Progenitor cell of endocrine pancreas (in vitro differentiated cells): ENCODE results near the gene TTC13. TPM values are rescaled to one million over a fixed set of nuclear protein-coding genes. Genes with fewer than 3 reads are reported as not detected.

Source experiments
- DNase-seq: peaks from one replicate; pipeline ENCODE4 v3.0.0; 2021; ENCODE audit warnings: low spot score; ENCODE audit not compliant: unreplicated experiment
- H3K27ac Mint-ChIP-seq: 2 replicates; pipeline ENCODE4 v1.8.0; 2021; ENCODE audit warnings: mild to moderate bottlenecking, moderate library complexity, mixed read lengths
- H3K27me3 Mint-ChIP-seq: 2 replicates; pipeline ENCODE4 v1.8.0; 2021; ENCODE audit warnings: mixed read lengths
- H3K36me3 Mint-ChIP-seq: 2 replicates; pipeline ENCODE4 v1.8.0; 2022; ENCODE audit warnings: mixed read lengths; ENCODE audit not compliant: insufficient read depth
- H3K4me1 Mint-ChIP-seq: 2 replicates; pipeline ENCODE4 v1.8.0; 2021; ENCODE audit warnings: low read depth, mixed read lengths
- H3K4me3 Mint-ChIP-seq: 2 replicates; pipeline ENCODE4 v1.8.0; 2021; ENCODE audit warnings: low read depth, mild to moderate bottlenecking, moderate library complexity, mixed read lengths
- H3K9me3 Mint-ChIP-seq: 2 replicates; pipeline ENCODE4 v1.8.0; 2021; ENCODE audit warnings: low read depth, mixed read lengths
- total RNA-seq: library from RNA; stranded (reverse); gene quantifications from 2 replicates; pipeline ENCODE4 v1.2.1, GENCODE V29; 2021
- TF ChIP-seq, protein P1 (sequence below): fragments of 200-600 bp; sonication (generic); IDR thresholded peaks from one replicate; pipeline ENCODE4 v1.5.0; 2021; ENCODE audit warnings: antibody characterized with exemption, mild to moderate bottlenecking; ENCODE audit not compliant: unreplicated experiment

TTC13 gene
- total RNA-seq, 1 donor from 2014 or later = 22.3 TPM

DNA sequence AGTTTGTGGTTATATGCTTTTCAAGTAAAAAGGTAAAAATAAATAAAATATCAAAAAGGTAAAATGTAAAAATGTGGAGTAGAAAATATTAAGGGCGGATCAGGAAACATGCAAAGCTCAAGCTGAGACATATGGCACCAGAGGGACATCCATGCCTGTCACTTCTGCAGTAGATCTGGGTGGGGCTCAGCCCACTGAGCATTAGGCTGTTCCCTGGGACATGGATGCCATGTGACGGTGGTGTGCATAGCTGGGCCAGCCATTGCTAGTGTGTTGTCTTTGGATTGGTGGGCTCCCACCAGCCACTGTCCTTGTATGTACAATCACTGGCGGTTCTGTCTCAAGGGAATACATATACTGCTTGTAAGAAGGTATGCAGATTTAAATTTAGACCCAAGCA lies 3.0 kb downstream of the TTC13 start:
- H3K4me3 Mint-ChIP-seq = no peak overlapping the region
- TF ChIP-seq, protein P1, sequence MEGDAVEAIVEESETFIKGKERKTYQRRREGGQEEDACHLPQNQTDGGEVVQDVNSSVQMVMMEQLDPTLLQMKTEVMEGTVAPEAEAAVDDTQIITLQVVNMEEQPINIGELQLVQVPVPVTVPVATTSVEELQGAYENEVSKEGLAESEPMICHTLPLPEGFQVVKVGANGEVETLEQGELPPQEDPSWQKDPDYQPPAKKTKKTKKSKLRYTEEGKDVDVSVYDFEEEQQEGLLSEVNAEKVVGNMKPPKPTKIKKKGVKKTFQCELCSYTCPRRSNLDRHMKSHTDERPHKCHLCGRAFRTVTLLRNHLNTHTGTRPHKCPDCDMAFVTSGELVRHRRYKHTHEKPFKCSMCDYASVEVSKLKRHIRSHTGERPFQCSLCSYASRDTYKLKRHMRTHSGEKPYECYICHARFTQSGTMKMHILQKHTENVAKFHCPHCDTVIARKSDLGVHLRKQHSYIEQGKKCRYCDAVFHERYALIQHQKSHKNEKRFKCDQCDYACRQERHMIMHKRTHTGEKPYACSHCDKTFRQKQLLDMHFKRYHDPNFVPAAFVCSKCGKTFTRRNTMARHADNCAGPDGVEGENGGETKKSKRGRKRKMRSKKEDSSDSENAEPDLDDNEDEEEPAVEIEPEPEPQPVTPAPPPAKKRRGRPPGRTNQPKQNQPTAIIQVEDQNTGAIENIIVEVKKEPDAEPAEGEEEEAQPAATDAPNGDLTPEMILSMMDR = no peak
- H3K4me1 Mint-ChIP-seq = peaks cover 34% of the 10 kb centered on the region
- no peaks in the 10 kb centered on the region for H3K27me3 Mint-ChIP-seq
- no peaks in the 10 kb centered on the region for H3K9me3 Mint-ChIP-seq
- H3K27ac Mint-ChIP-seq = no peak overlapping the region
- DNase-seq = no peak
- H3K36me3 Mint-ChIP-seq = peaks cover 1% of the 10 kb centered on the region

DNA sequence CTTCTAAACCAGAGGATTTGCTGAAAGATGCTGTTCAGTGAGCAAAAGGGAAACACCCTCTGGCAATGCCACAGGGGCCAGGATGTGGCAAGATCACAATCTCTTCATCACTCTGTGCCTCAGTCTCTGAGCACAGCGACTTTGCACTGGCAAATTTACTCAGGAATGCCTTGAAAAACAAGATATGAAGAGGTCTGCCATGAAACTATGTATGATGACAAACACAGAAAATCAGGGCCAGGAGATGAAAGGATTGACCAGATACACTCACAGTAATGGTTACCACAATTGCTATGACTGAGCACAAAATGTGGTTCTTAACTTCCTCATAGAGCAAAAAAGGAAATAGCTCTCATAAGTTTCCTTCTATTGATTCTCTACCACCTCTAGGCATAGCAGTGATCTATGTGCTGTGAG lies 5.8 kb downstream of the TTC13 start:
- peaks cover 1% of the 10 kb centered on the region for H3K36me3 Mint-ChIP-seq
- peaks cover 26% of the 10 kb centered on the region for H3K4me1 Mint-ChIP-seq
- no peak overlapping the region for H3K4me3 Mint-ChIP-seq
- H3K9me3 Mint-ChIP-seq = no peaks in the 10 kb centered on the region
- DNase-seq = no peak
- H3K27me3 Mint-ChIP-seq = no peaks in the 10 kb centered on the region
- TF ChIP-seq, protein P1 = no peak
- H3K27ac Mint-ChIP-seq = no peak overlapping the region

DNA sequence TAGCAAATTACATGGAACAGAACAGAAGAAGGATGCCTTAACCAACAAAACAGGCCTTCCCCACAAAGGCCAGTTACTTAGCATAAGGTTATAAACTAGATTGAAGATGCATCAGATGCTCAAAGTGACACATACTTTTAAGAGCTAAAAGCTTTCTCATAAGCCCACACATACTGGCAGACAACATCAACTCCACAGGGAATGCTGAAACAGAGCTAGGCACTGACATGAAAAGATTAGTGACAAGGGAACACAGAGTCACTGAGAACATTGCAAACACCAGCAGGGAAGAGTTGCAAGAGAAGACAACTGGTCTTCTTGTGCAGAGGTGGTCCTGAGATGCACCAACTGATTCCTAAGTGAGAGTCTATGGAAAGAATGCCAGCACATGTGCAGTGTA lies 6.9 kb downstream of the TTC13 start:
- no peaks in the 10 kb centered on the region for H3K27me3 Mint-ChIP-seq
- peaks cover 20% of the 10 kb centered on the region for H3K4me1 Mint-ChIP-seq
- TF ChIP-seq, protein P1 = no peak
- no peak overlapping the region for H3K27ac Mint-ChIP-seq
- H3K4me3 Mint-ChIP-seq = no peak overlapping the region
- H3K9me3 Mint-ChIP-seq = no peaks in the 10 kb centered on the region
- H3K36me3 Mint-ChIP-seq = peaks cover 1% of the 10 kb centered on the region
- DNase-seq = no peak

DNA sequence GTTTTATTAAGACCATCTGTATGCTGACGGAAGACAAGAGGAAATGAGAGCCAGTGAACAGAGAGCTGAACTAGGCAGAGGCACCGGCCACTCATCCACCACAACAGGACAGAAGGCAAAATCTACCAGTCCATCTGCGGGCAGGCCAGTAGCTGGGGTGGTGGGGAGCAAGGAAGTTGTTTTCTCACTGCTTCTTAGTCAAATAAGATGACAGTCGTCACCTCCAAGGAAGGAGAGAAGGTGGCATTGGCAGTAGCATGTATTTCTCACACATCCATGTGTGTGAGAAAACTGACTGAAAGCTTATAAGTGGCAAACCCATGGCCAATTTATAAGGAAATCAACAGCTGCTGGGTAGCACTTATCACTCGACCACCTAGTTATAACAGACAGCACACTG lies 8.2 kb downstream of the TTC13 start:
- Mint-ChIP-seq H3K9me3 (peaks cover under 1% of the 10 kb centered on the region), H3K27me3 (no peaks in the 10 kb centered on the region), H3K27ac (no peak overlapping the region), H3K36me3 (peaks cover 1% of the 10 kb centered on the region), H3K4me3 (no peak overlapping the region), H3K4me1 (peaks cover 19% of the 10 kb centered on the region)
- TF ChIP-seq, protein P1 = no peak
- no peak for DNase-seq

DNA sequence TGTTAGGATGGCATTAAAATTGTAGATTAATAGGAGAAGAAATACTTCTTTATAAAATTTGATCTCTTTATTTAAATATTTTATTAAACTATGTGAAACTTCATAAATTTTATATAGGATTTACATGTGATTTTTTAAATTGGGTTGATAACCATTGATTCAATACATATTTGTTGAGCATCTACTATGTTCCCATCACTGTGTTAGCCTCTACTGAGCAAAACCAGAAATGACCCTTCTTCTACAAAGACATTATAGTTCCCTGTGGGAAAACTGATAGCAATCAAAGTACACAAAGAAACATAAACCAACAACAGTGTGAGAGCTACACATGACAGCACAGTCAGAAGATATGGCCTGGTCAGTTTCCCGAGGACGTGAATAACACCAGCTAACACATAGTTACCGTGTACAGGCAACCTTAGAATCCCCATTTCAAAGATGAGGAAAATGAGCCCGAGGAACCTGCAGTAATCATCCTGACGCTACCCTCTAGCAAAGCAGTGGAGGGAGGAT lies 12.2 kb downstream of the TTC13 start:
- Mint-ChIP-seq H3K4me1 (peaks cover 14% of the 10 kb centered on the region), H3K36me3 (peaks cover 2% of the 10 kb centered on the region), H3K4me3 (no peak overlapping the region), H3K9me3 (peaks cover 5% of the 10 kb centered on the region), H3K27me3 (no peaks in the 10 kb centered on the region), H3K27ac (no peak overlapping the region)
- TF ChIP-seq, protein P1 = no peak
- DNase-seq = no peak
